SK-N-SH (cell line): Measurements from ENCODE around the gene ABHD4. TPM values are rescaled to one million over a fixed set of nuclear protein-coding genes. Genes with fewer than 3 reads are reported as not detected.

Source experiments
- CTCF ChIA-PET: fragments of 300-600, 350-600 bp; formaldehyde crosslinking; extraction: SDS; loops from one replicate; lab custom pipeline; 2021; lab: Yijun Ruan, JAX
- POLR2A ChIA-PET: fragments of 350-600 bp; sonication (Branson Sonifier 250); formaldehyde crosslinking; extraction: SDS; loops from one replicate; lab custom pipeline; 2020; ENCODE audit warnings: antibody characterized with exemption, inconsistent platforms; lab: Yijun Ruan, JAX
- DNase-seq: peaks from one replicate; pipeline ENCODE4 v3.0.0; 2012
- H2AFZ ChIP-seq: fragments of 200-600 bp; sonication (generic); 2 replicates; pipeline ENCODE4 v1.8.1; 2016; ENCODE audit warnings: antibody characterized with exemption, mild to moderate bottlenecking, low read depth
- H3F3A ChIP-seq: fragments of 200-600 bp; sonication (generic); replicated peaks from 2 replicates; pipeline ENCODE3; 2016; ENCODE audit warnings: antibody characterized with exemption, mild to moderate bottlenecking; ENCODE audit not compliant: insufficient read depth
- H3K27ac ChIP-seq, 2 experiments: fragments of 200-500 bp in 1 of 2; fragments of 200-600 bp in 1 of 2; sonication (Bioruptor generic) in 1 of 2; sonication (generic), shearing (Covaris generic) in 1 of 2; 2 replicates each; pipeline versions ENCODE4 v1.5.1 to v1.6.1; 2014 to 2016; ENCODE audit warnings: low read depth in 2 of 2, inconsistent platforms in 1 of 2, low read length in 1 of 2, mild to moderate bottlenecking in 1 of 2, mixed read lengths in 1 of 2
- H3K27me3 ChIP-seq: fragments of 200-600 bp; sonication (generic), shearing (Covaris generic); 2 replicates; pipeline ENCODE4 v1.6.1; 2016; ENCODE audit warnings: mixed run types; ENCODE audit not compliant: insufficient read depth
- H3K36me3 ChIP-seq, 2 experiments: fragments of 200-500 bp in 1 of 2; fragments of 200-600 bp in 1 of 2; sonication (Bioruptor generic) in 1 of 2; sonication (generic) in 1 of 2; replicated peaks in 1 of 2; 2 replicates each; pipeline versions ENCODE3 to v1.5.1; 2014 to 2016; ENCODE audit warnings: low read length in 1 of 2, mild to moderate bottlenecking in 1 of 2; ENCODE audit not compliant: insufficient read depth in 2 of 2, control insufficient read depth in 1 of 2
- H3K4me1 ChIP-seq, 2 experiments: fragments of 200-500 bp in 1 of 2; fragments of 200-600 bp in 1 of 2; sonication (Bioruptor generic) in 1 of 2; sonication (generic), shearing (Covaris generic) in 1 of 2; 2 replicates each; pipeline versions ENCODE4 v1.5.1 to v1.6.1; 2014 to 2016; ENCODE audit warnings: low read depth in 1 of 2, low read length in 1 of 2, mixed run types in 1 of 2; ENCODE audit not compliant: insufficient read depth in 2 of 2, control insufficient read depth in 1 of 2
- H3K4me2 ChIP-seq: fragments of 200-600 bp; sonication (generic), shearing (Covaris generic); 2 replicates; pipeline ENCODE4 v1.6.1; 2017; ENCODE audit warnings: mixed run types
- H3K4me3 ChIP-seq, 2 experiments: fragments of 200-500 bp in 1 of 2; fragments of 200-600 bp in 1 of 2; sonication (Bioruptor generic) in 1 of 2; sonication (generic), shearing (Covaris generic) in 1 of 2; 2 replicates each; pipeline versions ENCODE4 v1.5.1 to v1.8.1; 2014 to 2016; ENCODE audit warnings: low read depth in 2 of 2, inconsistent platforms in 1 of 2, low read length in 1 of 2, mild to moderate bottlenecking in 1 of 2, mixed read lengths in 1 of 2, moderate library complexity in 1 of 2
- H3K79me2 ChIP-seq: fragments of 200-600 bp; sonication (generic); 2 replicates; pipeline ENCODE4 v1.8.1; 2017; ENCODE audit warnings: mild to moderate bottlenecking; ENCODE audit not compliant: insufficient read depth
- H3K9ac ChIP-seq: fragments of 200-600 bp; sonication (generic); 2 replicates; pipeline ENCODE4 v1.6.1; 2017; ENCODE audit warnings: mixed run types
- H3K9me2 ChIP-seq: fragments of 200-600 bp; sonication (generic); 2 replicates; pipeline ENCODE4 v1.6.1; 2017; ENCODE audit warnings: mixed run types
- H3K9me3 ChIP-seq: fragments of 200-600 bp; sonication (generic); 2 replicates; pipeline ENCODE4 v1.6.1; 2017; ENCODE audit warnings: mixed run types, mild to moderate bottlenecking, moderate library complexity
- H4K20me1 ChIP-seq: fragments of 200-600 bp; sonication (generic); 2 replicates; pipeline ENCODE4 v1.6.1; 2017; ENCODE audit warnings: mild to moderate bottlenecking, mixed run types; ENCODE audit not compliant: insufficient read depth
- CHD2 ChIP-seq: fragments of 150-350 bp; IDR thresholded peaks from 2 replicates; pipeline ENCODE4 v1.6.1; 2018; ENCODE audit warnings: low read length; ENCODE audit not compliant: partially characterized antibody
- ELF1 ChIP-seq: IDR thresholded peaks from 2 replicates; pipeline ENCODE4 v1.4.0; 2012
- FOXM1 ChIP-seq: IDR thresholded peaks from 2 replicates; pipeline ENCODE4 v1.4.0; 2012; ENCODE audit warnings: low read depth, mild to moderate bottlenecking
- GABPA ChIP-seq: IDR thresholded peaks from 2 replicates; pipeline ENCODE4 v1.4.0; 2012; ENCODE audit warnings: low read depth, mild to moderate bottlenecking
- GATA2 ChIP-seq: sonication (generic); formaldehyde crosslinking; IDR thresholded peaks from 2 replicates; pipeline ENCODE4 v1.5.0; 2020; ENCODE audit warnings: mild to moderate bottlenecking, missing genetic modification reagents
- MAX ChIP-seq: IDR thresholded peaks from 2 replicates; pipeline ENCODE4 v1.4.0; 2012; ENCODE audit warnings: low read depth
- MXI1 ChIP-seq: IDR thresholded peaks from 2 replicates; pipeline ENCODE4 v1.6.1; 2012; ENCODE audit warnings: mild to moderate bottlenecking, low read depth, low read length, improper control_type of control experiment
- NRF1 ChIP-seq: IDR thresholded peaks from 2 replicates; pipeline ENCODE4 v1.6.1; 2012; ENCODE audit warnings: low read depth, mild to moderate bottlenecking, low read length
- PBX3 ChIP-seq: IDR thresholded peaks from 2 replicates; pipeline ENCODE4; 2012
- RCOR1 ChIP-seq: fragments of 150-350 bp; IDR thresholded peaks from 2 replicates; pipeline ENCODE4 v1.6.1; 2017; ENCODE audit warnings: antibody characterized with exemption, low read length
- RXRA ChIP-seq: IDR thresholded peaks from 2 replicates; pipeline ENCODE4 v1.4.0; 2012; ENCODE audit warnings: low read depth, mild to moderate bottlenecking, borderline replicate concordance
- SIN3A ChIP-seq: IDR thresholded peaks from 2 replicates; pipeline ENCODE4 v1.6.1; 2012; ENCODE audit warnings: low read depth, mild to moderate bottlenecking, low read length, moderate library complexity, borderline replicate concordance
- TAF1 ChIP-seq: IDR thresholded peaks from 2 replicates; pipeline ENCODE4 v1.6.1; 2012; ENCODE audit warnings: low read depth, mild to moderate bottlenecking, low read length, moderate library complexity, borderline replicate concordance
- TEAD4 ChIP-seq: IDR thresholded peaks from 2 replicates; pipeline ENCODE4 v1.4.0; 2012; ENCODE audit warnings: mild to moderate bottlenecking, borderline replicate concordance; ENCODE audit not compliant: insufficient read depth
- ZBTB33 ChIP-seq: IDR thresholded peaks from 2 replicates; pipeline ENCODE4 v1.4.0; 2012; ENCODE audit warnings: low read depth, borderline replicate concordance
- WGBS: methylation state at CpG from one replicate; pipeline ENCODE4 v1.1.6; 2017; ENCODE audit warnings: low lambda C conversion rate; 5-methylcytosine and 5-hydroxymethylcytosine counted together
- polyA plus RNA-seq, 3 experiments: library from polyadenylated mRNA; depleted of rRNA; stranded (reverse); fragments of >200 nt; gene quantifications; 2 replicates each; pipeline ENCODE4 v1.2.3, GENCODE V29; 2012
- TF ChIP-seq, protein P1 (sequence below): IDR thresholded peaks from 2 replicates; pipeline ENCODE4 v1.4.0; 2012; ENCODE audit warnings: low read depth, borderline replicate concordance
- TF ChIP-seq, protein P2 (sequence below): IDR thresholded peaks from 2 replicates; pipeline ENCODE4 v1.6.1; 2012; ENCODE audit warnings: mild to moderate bottlenecking, low read depth, low read length, moderate library complexity
- TF ChIP-seq, protein P3 (sequence below): fragments of 200-600 bp; sonication (generic); IDR thresholded peaks from 2 replicates; pipeline ENCODE4 v1.6.1; 2017; ENCODE audit warnings: antibody characterized with exemption, mild to moderate bottlenecking, moderate library complexity

The ABHD4 gene
- polyA plus RNA-seq, 1 of the 3 experiments (the other 2 are of a cell fraction) = 15.0 TPM

GRCh38 chr14:22607291-22607690 lies 9.2 kb downstream of the ABHD4 start:
- H2AFZ ChIP-seq = no peak overlapping the region
- peaks cover 18 to 39% of the 10 kb centered on the region in 2 experiments for H3K36me3 ChIP-seq
- TF ChIP-seq MAX = no peak
- TF ChIP-seq CHD2 = no peak
- no peak for TF ChIP-seq GATA2 (CRISPR knock-in tag)
- TF ChIP-seq PBX3 = no peak
- TF ChIP-seq ZBTB33 = no peak
- TF ChIP-seq SIN3A = no peak
- no peak for TF ChIP-seq FOXM1
- TF ChIP-seq GABPA = no peak
- TF ChIP-seq, protein P1, sequence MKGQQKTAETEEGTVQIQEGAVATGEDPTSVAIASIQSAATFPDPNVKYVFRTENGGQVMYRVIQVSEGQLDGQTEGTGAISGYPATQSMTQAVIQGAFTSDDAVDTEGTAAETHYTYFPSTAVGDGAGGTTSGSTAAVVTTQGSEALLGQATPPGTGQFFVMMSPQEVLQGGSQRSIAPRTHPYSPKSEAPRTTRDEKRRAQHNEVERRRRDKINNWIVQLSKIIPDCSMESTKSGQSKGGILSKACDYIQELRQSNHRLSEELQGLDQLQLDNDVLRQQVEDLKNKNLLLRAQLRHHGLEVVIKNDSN = no peak
- no peak for TF ChIP-seq MXI1
- TF ChIP-seq RCOR1 = no peak
- no peak for TF ChIP-seq ELF1
- TF ChIP-seq, protein P2, sequence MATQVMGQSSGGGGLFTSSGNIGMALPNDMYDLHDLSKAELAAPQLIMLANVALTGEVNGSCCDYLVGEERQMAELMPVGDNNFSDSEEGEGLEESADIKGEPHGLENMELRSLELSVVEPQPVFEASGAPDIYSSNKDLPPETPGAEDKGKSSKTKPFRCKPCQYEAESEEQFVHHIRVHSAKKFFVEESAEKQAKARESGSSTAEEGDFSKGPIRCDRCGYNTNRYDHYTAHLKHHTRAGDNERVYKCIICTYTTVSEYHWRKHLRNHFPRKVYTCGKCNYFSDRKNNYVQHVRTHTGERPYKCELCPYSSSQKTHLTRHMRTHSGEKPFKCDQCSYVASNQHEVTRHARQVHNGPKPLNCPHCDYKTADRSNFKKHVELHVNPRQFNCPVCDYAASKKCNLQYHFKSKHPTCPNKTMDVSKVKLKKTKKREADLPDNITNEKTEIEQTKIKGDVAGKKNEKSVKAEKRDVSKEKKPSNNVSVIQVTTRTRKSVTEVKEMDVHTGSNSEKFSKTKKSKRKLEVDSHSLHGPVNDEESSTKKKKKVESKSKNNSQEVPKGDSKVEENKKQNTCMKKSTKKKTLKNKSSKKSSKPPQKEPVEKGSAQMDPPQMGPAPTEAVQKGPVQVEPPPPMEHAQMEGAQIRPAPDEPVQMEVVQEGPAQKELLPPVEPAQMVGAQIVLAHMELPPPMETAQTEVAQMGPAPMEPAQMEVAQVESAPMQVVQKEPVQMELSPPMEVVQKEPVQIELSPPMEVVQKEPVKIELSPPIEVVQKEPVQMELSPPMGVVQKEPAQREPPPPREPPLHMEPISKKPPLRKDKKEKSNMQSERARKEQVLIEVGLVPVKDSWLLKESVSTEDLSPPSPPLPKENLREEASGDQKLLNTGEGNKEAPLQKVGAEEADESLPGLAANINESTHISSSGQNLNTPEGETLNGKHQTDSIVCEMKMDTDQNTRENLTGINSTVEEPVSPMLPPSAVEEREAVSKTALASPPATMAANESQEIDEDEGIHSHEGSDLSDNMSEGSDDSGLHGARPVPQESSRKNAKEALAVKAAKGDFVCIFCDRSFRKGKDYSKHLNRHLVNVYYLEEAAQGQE = no peak
- TF ChIP-seq TAF1 = no peak
- no peak for TF ChIP-seq NRF1
- TF ChIP-seq, protein P3, sequence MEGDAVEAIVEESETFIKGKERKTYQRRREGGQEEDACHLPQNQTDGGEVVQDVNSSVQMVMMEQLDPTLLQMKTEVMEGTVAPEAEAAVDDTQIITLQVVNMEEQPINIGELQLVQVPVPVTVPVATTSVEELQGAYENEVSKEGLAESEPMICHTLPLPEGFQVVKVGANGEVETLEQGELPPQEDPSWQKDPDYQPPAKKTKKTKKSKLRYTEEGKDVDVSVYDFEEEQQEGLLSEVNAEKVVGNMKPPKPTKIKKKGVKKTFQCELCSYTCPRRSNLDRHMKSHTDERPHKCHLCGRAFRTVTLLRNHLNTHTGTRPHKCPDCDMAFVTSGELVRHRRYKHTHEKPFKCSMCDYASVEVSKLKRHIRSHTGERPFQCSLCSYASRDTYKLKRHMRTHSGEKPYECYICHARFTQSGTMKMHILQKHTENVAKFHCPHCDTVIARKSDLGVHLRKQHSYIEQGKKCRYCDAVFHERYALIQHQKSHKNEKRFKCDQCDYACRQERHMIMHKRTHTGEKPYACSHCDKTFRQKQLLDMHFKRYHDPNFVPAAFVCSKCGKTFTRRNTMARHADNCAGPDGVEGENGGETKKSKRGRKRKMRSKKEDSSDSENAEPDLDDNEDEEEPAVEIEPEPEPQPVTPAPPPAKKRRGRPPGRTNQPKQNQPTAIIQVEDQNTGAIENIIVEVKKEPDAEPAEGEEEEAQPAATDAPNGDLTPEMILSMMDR = no peak
- TF ChIP-seq RXRA = no peak
- TF ChIP-seq TEAD4 = no peak
- TF ChIP-seq, all 33 proteins: peak for 0
- H4K20me1 ChIP-seq = no peaks in the 10 kb centered on the region
- no peaks in the 10 kb centered on the region for H3K79me2 ChIP-seq
- ChIA-PET CTCF (interaction anchor here (1.0 to 1.7 kb wide), 5 partner anchors 8 to 51 kb away, joined by 3 to 6 read pairs (median 5); no protein-coding TSS in a partner anchor), POLR2A (no interaction called here)
- H3K4me2 ChIP-seq = no peak overlapping the region
- H3F3A ChIP-seq = no peaks in the 10 kb centered on the region
- no peaks in the 10 kb centered on the region for H3K9me2 ChIP-seq
- H3K27me3 ChIP-seq = no peaks in the 10 kb centered on the region
- no peak for DNase-seq
- H3K9ac ChIP-seq = no peak overlapping the region
- H3K9me3 ChIP-seq = no peaks in the 10 kb centered on the region
- H3K4me3 ChIP-seq = no peak overlapping the region
- no peak overlapping the region for H3K27ac ChIP-seq
- WGBS = 77% methylated on average over 3 of the region's 3 CpGs
- no peaks in the 10 kb centered on the region for H3K4me1 ChIP-seq
